Hindlimb muscle (tissue), 1 donor: ENCODE measurements around the gene ZNF783. TPM values are rescaled to one million over a fixed set of nuclear protein-coding genes. Genes with fewer than 3 reads are reported as not detected.
A peak's percentile ranks its signal among the peaks of the same experiment; 100 is the strongest.

Experiments used
- DNase-seq: peaks from one replicate; pipeline ENCODE4 v3.0.0-alpha.2; 2013
- polyA plus RNA-seq: library from polyadenylated mRNA; unstranded; fragments of 120-200 nt; gene quantifications from one replicate; pipeline ENCODE4 v1.2.1, GENCODE V29; 2013; ENCODE audit not compliant: insufficient read length

Gene ZNF783
- polyA plus RNA-seq, 1 donor = 14.1 TPM

GRCh38 chr7:149281508-149282330 lies 19.7 kb downstream of the ZNF783 start:
- DNase-seq = no peak

- DNase-seq = no peak
These were observed 20.3 kb downstream of the ZNF783 start for GRCh38 chr7:149282331-149282655.

GRCh38 chr7:149283321-149283720 lies 21.3 kb downstream of the ZNF783 start:
- no peak for DNase-seq

- DNase-seq = no peak
These were observed 22.3 kb downstream of the ZNF783 start for GRCh38 chr7:149284343-149284742.

GRCh38 chr7:149284850-149285585 lies 23.0 kb downstream of the ZNF783 start:
- peak; percentile 89 for DNase-seq

GRCh38 chr7:149285603-149286002 lies 23.6 kb downstream of the ZNF783 start:
- no peak for DNase-seq

- no peak for DNase-seq
These were observed 24.9 kb downstream of the ZNF783 start for GRCh38 chr7:149286811-149287400.

- DNase-seq = no peak
These were observed 25.6 kb downstream of the ZNF783 start for GRCh38 chr7:149287622-149288021.

GRCh38 chr7:149289262-149289661 lies 27.3 kb downstream of the ZNF783 start:
- no peak for DNase-seq

GRCh38 chr7:149289856-149290255 lies 27.9 kb downstream of the ZNF783 start:
- DNase-seq = no peak

- DNase-seq = no peak
These were observed 29.2 kb downstream of the ZNF783 start for GRCh38 chr7:149291036-149291780.

- DNase-seq = no peak
These were observed 29.9 kb downstream of the ZNF783 start for GRCh38 chr7:149291781-149292461.

- DNase-seq = no peak
These were observed 30.4 kb downstream of the ZNF783 start for GRCh38 chr7:149292462-149292823.

- no peak for DNase-seq
These were observed 31.3 kb downstream of the ZNF783 start for GRCh38 chr7:149293338-149293737.

- DNase-seq = no peak
These were observed 32.1 kb downstream of the ZNF783 start for GRCh38 chr7:149293946-149294633.

GRCh38 chr7:149294634-149295480 lies 32.9 kb downstream of the ZNF783 start:
- no peak for DNase-seq

GRCh38 chr7:149295481-149295850 lies 33.5 kb downstream of the ZNF783 start:
- DNase-seq = no peak

GRCh38 chr7:149296368-149296767 lies 34.4 kb downstream of the ZNF783 start:
- no peak for DNase-seq

GRCh38 chr7:149297034-149297755 lies 35.2 kb downstream of the ZNF783 start:
- DNase-seq = no peak

GRCh38 chr7:149300620-149301285 lies 38.8 kb downstream of the ZNF783 start:
- DNase-seq = no peak
